ENCODE results near the gene UBE2A.

UBE2A gene

DNA sequence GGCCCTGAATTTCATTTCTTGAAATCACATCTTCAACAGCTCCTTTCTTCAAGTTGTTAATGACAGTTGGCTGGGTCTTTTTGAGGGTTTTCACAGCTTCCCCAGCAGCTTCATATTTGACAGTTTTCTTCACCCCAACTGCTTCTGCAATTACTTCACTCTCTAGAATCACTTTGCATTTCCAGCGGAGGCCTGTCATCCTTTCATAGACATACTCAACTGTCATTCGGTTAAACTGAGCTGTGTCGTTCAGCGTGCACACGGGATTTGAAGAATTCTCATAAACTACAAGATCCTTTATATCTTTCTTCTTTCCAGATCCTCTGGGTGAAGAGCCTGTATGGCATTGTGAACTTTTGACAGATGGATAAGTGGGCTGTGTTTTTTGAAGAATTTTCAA, 15.4 kb downstream of the UBE2A start:
- Histone ChIP-seq H3K79me2 (no peaks in the 10 kb centered on the region), H3K9ac (no peak overlapping the region), H3K36me3 (ENCODE audit: control insufficient read depth, insufficient read depth, low read length) (no peaks in the 10 kb centered on the region), H3K9me3 (ENCODE audit: control insufficient read depth, low read length) (no peaks in the 10 kb centered on the region), H3K4me2 (ENCODE audit: low read length) (no peak overlapping the region), H3K4me3 (ENCODE audit: low read depth, low read length) (no peak overlapping the region), H3K27ac (no peak overlapping the region), H3K27me3 (ENCODE audit: control insufficient read depth, insufficient read depth, low read length) (no peaks in the 10 kb centered on the region), H3K4me1 (no peaks in the 10 kb centered on the region), H2AFZ (no peak overlapping the region)
- no peak for TF ChIP-seq CTCF (IDR thresholded peaks at IDR 0.05)

GRCh38 chrX:119602701-119603255, 28.4 kb downstream of the UBE2A start:
- TF ChIP-seq CTCF (IDR thresholded peaks at IDR 0.05), result no peak

DNA sequence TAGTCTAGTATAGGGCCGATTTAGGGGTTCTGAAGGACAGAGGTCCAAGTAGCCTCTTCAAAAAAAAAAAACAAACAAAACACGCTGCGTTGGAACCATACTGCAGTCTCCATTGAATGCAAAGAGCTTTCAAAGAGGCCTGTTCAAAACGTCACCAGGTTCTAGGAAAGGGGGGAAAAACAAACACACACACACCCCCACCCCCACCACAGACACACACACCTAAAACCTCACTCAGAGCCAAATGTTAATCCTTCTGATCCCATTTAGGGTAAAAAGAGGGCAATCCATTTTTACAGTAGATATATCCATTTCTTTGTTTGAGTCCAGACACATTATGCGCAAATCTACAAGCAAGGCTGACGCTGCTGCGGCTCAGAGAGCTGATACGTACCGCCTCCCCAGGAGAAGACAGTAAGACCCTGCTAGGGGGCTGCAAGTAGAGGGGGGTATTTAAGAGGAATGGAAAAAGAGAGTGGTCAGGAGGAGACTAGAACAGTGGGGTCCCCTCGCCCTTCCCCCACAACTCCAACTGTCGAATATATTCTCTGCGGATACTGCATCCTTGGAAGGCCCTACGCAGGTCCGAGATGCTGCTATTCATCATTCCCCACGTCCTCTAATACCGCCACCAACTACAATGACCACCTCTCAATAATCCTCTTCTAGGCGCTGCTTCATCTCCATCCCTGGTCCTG, 30.6 kb downstream of the UBE2A start:
- no peak overlapping the region for H3K27ac ChIP-seq

More at GRCh38 chrX:119602701-119603255, 28.4 kb downstream of the UBE2A start:
- no peaks in the 10 kb centered on the region for H3K36me3 ChIP-seq (ENCODE audit: control insufficient read depth, insufficient read depth, low read length)
- H3K9me3 ChIP-seq (ENCODE audit: control insufficient read depth, low read length), result no peaks in the 10 kb centered on the region
- H3K4me3 ChIP-seq (ENCODE audit: low read depth, low read length), result no peak overlapping the region
- no peak overlapping the region for H2AFZ ChIP-seq
- no peaks in the 10 kb centered on the region for H3K4me1 ChIP-seq
- H3K27ac ChIP-seq, result no peak overlapping the region
- no peak overlapping the region for H3K4me2 ChIP-seq (ENCODE audit: low read length)
- H3K9ac ChIP-seq, result no peak overlapping the region
- H3K27me3 ChIP-seq (ENCODE audit: control insufficient read depth, insufficient read depth, low read length), result no peaks in the 10 kb centered on the region
- no peaks in the 10 kb centered on the region for H3K79me2 ChIP-seq

GRCh38 chrX:119605464-119606279, 31.3 kb downstream of the UBE2A start:
- TF ChIP-seq CTCF (IDR thresholded peaks at IDR 0.05), result no peak
- H2AFZ ChIP-seq, result peak overlapping the region; percentile 93
- H3K4me3 ChIP-seq (ENCODE audit: low read depth, low read length), result peak overlapping the region; percentile 79
- H3K27ac ChIP-seq, result peak overlapping the region; percentile 83
- H3K36me3 ChIP-seq (ENCODE audit: control insufficient read depth, insufficient read depth, low read length), result no peaks in the 10 kb centered on the region
- H3K27me3 ChIP-seq (ENCODE audit: control insufficient read depth, insufficient read depth, low read length), result no peaks in the 10 kb centered on the region
- peak overlapping the region; percentile 2 for H3K9ac ChIP-seq
- peak overlapping the region; percentile 68 for H3K4me2 ChIP-seq (ENCODE audit: low read length)
- no peaks in the 10 kb centered on the region for H3K79me2 ChIP-seq
- H3K9me3 ChIP-seq (ENCODE audit: control insufficient read depth, low read length), result no peaks in the 10 kb centered on the region
- H3K4me1 ChIP-seq, result no peaks in the 10 kb centered on the region

More for the DNA sequence above, 30.6 kb downstream of the UBE2A start:
- no peaks in the 10 kb centered on the region for H3K79me2 ChIP-seq
- no peak for TF ChIP-seq CTCF (IDR thresholded peaks at IDR 0.05)
- no peaks in the 10 kb centered on the region for H3K9me3 ChIP-seq (ENCODE audit: control insufficient read depth, low read length)
- H3K4me1 ChIP-seq, result no peaks in the 10 kb centered on the region
- H2AFZ ChIP-seq, result peak overlapping the region; percentile 93
- no peaks in the 10 kb centered on the region for H3K36me3 ChIP-seq (ENCODE audit: control insufficient read depth, insufficient read depth, low read length)
- no peaks in the 10 kb centered on the region for H3K27me3 ChIP-seq (ENCODE audit: control insufficient read depth, insufficient read depth, low read length)
- H3K9ac ChIP-seq, result no peak overlapping the region
- H3K4me3 ChIP-seq (ENCODE audit: low read depth, low read length), result peak overlapping the region; percentile 79
- H3K4me2 ChIP-seq (ENCODE audit: low read length), result peak overlapping the region; percentile 68
